ENCODE measurements around the gene FZD10. TPM values are rescaled to one million over a fixed set of nuclear protein-coding genes. Genes with fewer than 3 reads are reported as not detected.

The FZD10 gene
- polyA plus RNA-seq, 3 donors: not detected

- Histone ChIP-seq H3K4me2 (replicated peaks; ENCODE audit: extremely low read depth, low read length, poor library complexity, severe bottlenecking) (no peak overlapping the region), H3K4me1 (ENCODE audit: control insufficient read depth in 1 of 2, insufficient read depth in 2 of 2, low read length in 2 of 2) (no peaks in the 10 kb centered on the region), H3K79me2 (ENCODE audit: insufficient read depth, low read length) (no peaks in the 10 kb centered on the region), H3K27me3 (ENCODE audit: control insufficient read depth in 2 of 2, insufficient read depth in 2 of 2, low read length in 2 of 2) (no peaks in the 10 kb centered on the region), H3K9me3 (replicated peaks in 1 of 2; ENCODE audit: control insufficient read depth in 1 of 2, insufficient read depth in 1 of 2, low read length in 2 of 2) (peaks cover 0 to 10% of the 10 kb centered on the region in 2 donors), H2AFZ (ENCODE audit: insufficient read depth, low read depth, low read length, poor library complexity, severe bottlenecking) (no peak overlapping the region), H3K4me3 (replicated peaks in 1 of 3; ENCODE audit: low read depth in 2 of 3, low read length in 3 of 3) (no peak overlapping the region), H3K9ac (ENCODE audit: insufficient read depth, low read length, poor library complexity, severe bottlenecking) (no peak overlapping the region), H4K20me1 (ENCODE audit: insufficient read depth, low read length) (no peaks in the 10 kb centered on the region), H3K27ac (ENCODE audit: low read depth in 1 of 2, low read length in 2 of 2) (no peak overlapping the region), H3K36me3 (replicated peaks in 1 of 2; ENCODE audit: control insufficient read depth in 1 of 2, insufficient read depth in 2 of 2, low read length in 2 of 2) (no peaks in the 10 kb centered on the region)
- Mint-ChIP-seq H3K27me3 (ENCODE audit: low read depth in 3 of 3) (peaks cover 3 to 6% (median 4%) of the 10 kb centered on the region in 3 donors), H3K4me1 (no peaks in the 10 kb centered on the region), H3K9me3 (peaks cover 0 to 13% (median 7%) of the 10 kb centered on the region in 7 donors), H3K27ac (no peak overlapping the region), H3K36me3 (no peaks in the 10 kb centered on the region), H3K4me3 (no peak overlapping the region)
- intact Hi-C loops (cut with micrococcal nuclease): no loop called here
- DNase-seq: no peak
- no peak for TF ChIP-seq CTCF (IDR thresholded peaks at IDR 0.05)
- WGBS (ENCODE audit: insufficient coverage): 88% methylated on average over 13 of the region's 15 CpGs
Observed at GRCh38 chr12:130124605-130125244, 37.5 kb upstream of the FZD10 start.

GRCh38 chr12:130126023-130126432, 36.2 kb upstream of the FZD10 start:
- Histone ChIP-seq H3K79me2 (ENCODE audit: insufficient read depth, low read length) (no peaks in the 10 kb centered on the region), H3K4me3 (replicated peaks in 1 of 3; ENCODE audit: low read depth in 2 of 3, low read length in 3 of 3) (no peak overlapping the region), H3K4me1 (ENCODE audit: control insufficient read depth in 1 of 2, insufficient read depth in 2 of 2, low read length in 2 of 2) (no peaks in the 10 kb centered on the region), H3K9ac (ENCODE audit: insufficient read depth, low read length, poor library complexity, severe bottlenecking) (no peak overlapping the region), H3K27ac (ENCODE audit: low read depth in 1 of 2, low read length in 2 of 2) (no peak overlapping the region), H2AFZ (ENCODE audit: insufficient read depth, low read depth, low read length, poor library complexity, severe bottlenecking) (no peak overlapping the region), H3K4me2 (replicated peaks; ENCODE audit: extremely low read depth, low read length, poor library complexity, severe bottlenecking) (no peak overlapping the region), H3K9me3 (replicated peaks in 1 of 2; ENCODE audit: control insufficient read depth in 1 of 2, insufficient read depth in 1 of 2, low read length in 2 of 2) (peaks cover 0 to 10% of the 10 kb centered on the region in 2 donors), H4K20me1 (ENCODE audit: insufficient read depth, low read length) (no peaks in the 10 kb centered on the region), H3K27me3 (ENCODE audit: control insufficient read depth in 2 of 2, insufficient read depth in 2 of 2, low read length in 2 of 2) (no peaks in the 10 kb centered on the region), H3K36me3 (replicated peaks in 1 of 2; ENCODE audit: control insufficient read depth in 1 of 2, insufficient read depth in 2 of 2, low read length in 2 of 2) (no peaks in the 10 kb centered on the region)
- no peak for DNase-seq
- Mint-ChIP-seq H3K9me3 (peaks cover 0 to 13% (median 6%) of the 10 kb centered on the region in 7 donors), H3K4me1 (no peaks in the 10 kb centered on the region), H3K27me3 (ENCODE audit: low read depth in 3 of 3) (peaks cover 0 to 2% (median under 1%) of the 10 kb centered on the region in 3 donors), H3K4me3 (no peak overlapping the region), H3K36me3 (no peaks in the 10 kb centered on the region), H3K27ac (no peak overlapping the region)
- WGBS (ENCODE audit: insufficient coverage): 73% methylated on average over 7 of the region's 13 CpGs
- no peak for TF ChIP-seq CTCF (IDR thresholded peaks at IDR 0.05)
- intact Hi-C loops (cut with micrococcal nuclease): no loop called here
